Measurements from ENCODE around the gene EFNA5. TPM values are rescaled to one million over a fixed set of nuclear protein-coding genes. Genes with fewer than 3 reads are reported as not detected.

Gene EFNA5
- total and polyA plus RNA-seq, 2 of the 8 experiments (the other 6 are each of a cell fraction or from before 2014, with no cell fraction given): 9.6 to 21.8 TPM

DNA sequence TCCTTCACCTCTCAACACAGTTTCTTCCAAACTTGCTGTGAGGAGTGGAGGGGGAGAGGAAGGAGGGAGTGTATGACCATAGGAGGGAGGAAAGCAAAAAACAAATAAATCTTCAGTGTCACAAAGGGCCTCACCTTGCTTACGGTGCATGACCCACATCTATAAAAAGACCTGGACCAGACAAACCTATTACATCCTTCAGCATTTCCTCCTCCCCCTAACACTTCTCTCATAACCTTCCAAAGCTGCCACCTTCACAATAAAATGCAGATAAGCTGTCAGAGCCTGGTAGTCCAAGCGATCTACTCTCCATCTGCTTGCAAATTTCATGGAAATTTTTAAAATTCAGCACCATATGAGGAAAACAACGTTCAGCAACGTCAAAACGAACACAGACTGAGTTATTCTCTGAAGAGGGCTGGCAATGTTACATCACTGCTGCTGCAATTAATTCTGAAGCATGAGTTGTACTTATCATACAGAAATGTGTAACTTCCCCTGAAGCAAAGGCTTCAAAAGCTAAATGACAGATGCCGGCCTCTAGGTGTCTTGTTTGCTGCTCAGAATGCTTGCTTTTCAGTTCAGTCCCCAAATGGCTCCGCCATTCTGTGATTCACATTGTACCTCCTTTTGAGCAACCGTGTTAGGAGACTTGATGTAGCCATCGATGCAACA lies 62.9 kb downstream of the EFNA5 start:
- FAIRE-seq: no peak
- CTCF ChIA-PET (ENCODE audit: partially characterized antibody): interaction anchor here (1.0 to 2.1 kb wide), 2 partner anchors 11 to 45 kb away, joined by 3 to 9 read pairs; no protein-coding TSS in a partner anchor
- H3K4me1 ChIP-seq (replicated peaks in 1 of 4; ENCODE audit: control insufficient read depth in 3 of 4, insufficient read depth in 4 of 4, low read length in 3 of 4): peaks cover 0 to 24% (median 8%) of the 10 kb centered on the region in 4 experiments; a peak in 4 of 7 replicates

More for the DNA sequence above, 62.9 kb downstream of the EFNA5 start:
- Histone ChIP-seq H3K18ac (ENCODE audit: extremely low read depth, low read length) (no peak overlapping the region), H2AK5ac (ENCODE audit: low read depth, low read length) (no peak overlapping the region), H3K4me3 (ENCODE audit: extremely low read depth in 1 of 4, insufficient read depth in 2 of 4, low read depth in 3 of 4, low read length in 4 of 4) (no peak overlapping the region), H4K91ac (replicated peaks; ENCODE audit: insufficient read length, low read length) (no peak overlapping the region), H3K27ac (ENCODE audit: low read depth, low read length) (no peak overlapping the region), H2BK20ac (ENCODE audit: low read length) (no peak overlapping the region), H4K8ac (ENCODE audit: extremely low read depth, insufficient read depth, low read length) (no peak overlapping the region), H3K4me2 (ENCODE audit: insufficient read depth in 1 of 2, low read depth in 2 of 2, low read length in 2 of 2) (no peak overlapping the region), H3K14ac (ENCODE audit: insufficient read length) (no peak overlapping the region), H3K23ac (ENCODE audit: insufficient read length) (no peak overlapping the region), H2BK5ac (ENCODE audit: low read depth, low read length) (no peak overlapping the region), H2AFZ (ENCODE audit: low read length) (no peak overlapping the region), H4K5ac (ENCODE audit: insufficient read length, low read depth, low read length) (no peak overlapping the region), H3K56ac (replicated peaks; ENCODE audit: insufficient read length, low read depth, low read length) (no peak overlapping the region), H3K79me1 (ENCODE audit: low read depth, low read length) (peaks cover 2% of the 10 kb centered on the region; the same call in 1 of the 2 replicates), H2BK120ac (replicated peaks; ENCODE audit: low read depth, low read length) (no peak overlapping the region), H3K36me3 (ENCODE audit: control insufficient read depth in 2 of 4, insufficient read depth in 4 of 4, low read length in 3 of 4) (no peaks in the 10 kb centered on the region), H3K23me2 (ENCODE audit: low read depth, low read length) (peaks cover 1% of the 10 kb centered on the region; the same call in 1 of the 2 replicates), H3K27me3 (replicated peaks in 1 of 4; ENCODE audit: control insufficient read depth in 3 of 4, extremely low read depth in 1 of 4, insufficient read depth in 3 of 4, low read length in 3 of 4) (no peaks in the 10 kb centered on the region), H2BK12ac (ENCODE audit: low read depth, low read length) (no peak overlapping the region), H3K4ac (replicated peaks; ENCODE audit: insufficient read length, low read depth, low read length) (no peak overlapping the region), H2BK15ac (ENCODE audit: low read length) (no peak overlapping the region), H4K20me1 (replicated peaks in 1 of 2; ENCODE audit: control insufficient read depth in 1 of 2, insufficient read depth in 2 of 2, low read length in 2 of 2) (peaks cover 0 to 1% of the 10 kb centered on the region in 2 experiments), H3K79me2 (ENCODE audit: control insufficient read depth in 1 of 2, insufficient read depth in 2 of 2, low read length in 2 of 2) (peaks cover 4 to 20% of the 10 kb centered on the region in 2 experiments; a peak in 3 of 4 replicates), H3K9ac (replicated peaks in 1 of 4; ENCODE audit: extremely low read depth in 1 of 4, low read depth in 3 of 4, low read length in 3 of 4) (no peak overlapping the region), H3K9me3 (ENCODE audit: insufficient read depth in 2 of 2, low read depth in 1 of 2, low read length in 1 of 2) (no peaks in the 10 kb centered on the region)
- 87% methylated on average over 9 of the region's 9 CpGs; no CpG with 5 or more reads in 1 of the 2 experiments for WGBS, 2 experiments (ENCODE audit: extremely low coverage in 1 of 2, insufficient coverage in 1 of 2, insufficient read length in 1 of 2, insufficient replicate concordance in 2 of 2, low coverage in 1 of 2, low lambda C conversion rate in 2 of 2, missing lambda C conversion rate in 1 of 2)
- DNase-seq (ENCODE audit: low read depth in 1 of 2, low spot score in 2 of 2): no peak
- TF ChIP-seq, protein P1, sequence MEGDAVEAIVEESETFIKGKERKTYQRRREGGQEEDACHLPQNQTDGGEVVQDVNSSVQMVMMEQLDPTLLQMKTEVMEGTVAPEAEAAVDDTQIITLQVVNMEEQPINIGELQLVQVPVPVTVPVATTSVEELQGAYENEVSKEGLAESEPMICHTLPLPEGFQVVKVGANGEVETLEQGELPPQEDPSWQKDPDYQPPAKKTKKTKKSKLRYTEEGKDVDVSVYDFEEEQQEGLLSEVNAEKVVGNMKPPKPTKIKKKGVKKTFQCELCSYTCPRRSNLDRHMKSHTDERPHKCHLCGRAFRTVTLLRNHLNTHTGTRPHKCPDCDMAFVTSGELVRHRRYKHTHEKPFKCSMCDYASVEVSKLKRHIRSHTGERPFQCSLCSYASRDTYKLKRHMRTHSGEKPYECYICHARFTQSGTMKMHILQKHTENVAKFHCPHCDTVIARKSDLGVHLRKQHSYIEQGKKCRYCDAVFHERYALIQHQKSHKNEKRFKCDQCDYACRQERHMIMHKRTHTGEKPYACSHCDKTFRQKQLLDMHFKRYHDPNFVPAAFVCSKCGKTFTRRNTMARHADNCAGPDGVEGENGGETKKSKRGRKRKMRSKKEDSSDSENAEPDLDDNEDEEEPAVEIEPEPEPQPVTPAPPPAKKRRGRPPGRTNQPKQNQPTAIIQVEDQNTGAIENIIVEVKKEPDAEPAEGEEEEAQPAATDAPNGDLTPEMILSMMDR (IDR thresholded peaks at IDR 0.05; ENCODE audit: control extremely low read depth in 1 of 3, insufficient read depth in 1 of 3, low read depth in 1 of 3, low read length in 3 of 3): peak in 1 of 3 experiments; percentile 17; a peak in 1 of 4 replicates
- TF ChIP-seq NANOG (IDR thresholded peaks at IDR 0.05; ENCODE audit: insufficient read depth, low read depth, low read length, poor library complexity, severe bottlenecking) (no peak), RAD21 (IDR thresholded peaks at IDR 0.05 in 1 of 2, conservative IDR thresholded peaks at IDR 0.05 in 1 of 2; ENCODE audit: low read depth in 2 of 2, low read length in 2 of 2) (0 out of 4 replicates have a peak, but pooled peaks of 1 of the 2 experiments have one; percentile 9)
- POLR2A ChIA-PET (ENCODE audit: partially characterized antibody): no interaction called here

Data from H1 (cell line).